Neural cell (in vitro differentiated cells): ENCODE data around the gene DCAF15. TPM values are rescaled to one million over a fixed set of nuclear protein-coding genes. Genes with fewer than 3 reads are reported as not detected.
"Not testable (repeated sequence)": the region's sequence is repeated elsewhere in the genome, so short reads cannot be mapped to it uniquely, and the experiment has no call there.

ENCODE experiments used
- H2AFZ ChIP-seq: fragments of 200-600, 300-800 bp; sonication (generic), shearing (Covaris generic); 2 replicates; pipeline ENCODE4 v1.6.0; 2014; ENCODE audit warnings: low read depth, mild to moderate bottlenecking, antibody characterized with exemption, low read length, moderate library complexity
- H3F3A ChIP-seq: fragments of 200-600 bp; shearing (Covaris generic); 2 replicates; pipeline ENCODE4 v1.6.1; 2016; ENCODE audit warnings: mild to moderate bottlenecking, moderate library complexity, mixed read lengths, antibody characterized with exemption, low read length; ENCODE audit not compliant: insufficient read depth, poor library complexity, severe bottlenecking
- H3K27ac ChIP-seq: fragments of 200-600, 300-800 bp; sonication (generic), shearing (Covaris generic); 2 replicates; pipeline ENCODE4 v1.5.1; 2014; ENCODE audit warnings: mild to moderate bottlenecking, low read length, moderate library complexity
- H3K27me3 ChIP-seq: fragments of 300-800, 200-600 bp; sonication (generic), shearing (Covaris generic); 2 replicates; pipeline ENCODE4 v1.6.0; 2014; ENCODE audit warnings: mild to moderate bottlenecking, low read depth, low read length, moderate library complexity; ENCODE audit not compliant: insufficient read depth
- H3K36me3 ChIP-seq: fragments of 300-800, 200-600 bp; sonication (generic), shearing (Covaris generic); 2 replicates; pipeline ENCODE4 v1.5.1; 2014; ENCODE audit warnings: mild to moderate bottlenecking, antibody characterized with exemption, low read length, moderate library complexity; ENCODE audit not compliant: insufficient read depth
- H3K4me2 ChIP-seq: fragments of 300-800, 200-600 bp; sonication (generic), shearing (Covaris generic); 2 replicates; pipeline ENCODE4 v1.6.0; 2014; ENCODE audit warnings: mild to moderate bottlenecking, low read length
- H3K4me3 ChIP-seq: fragments of 300-800, 200-600 bp; sonication (generic), shearing (Covaris generic); 2 replicates; pipeline ENCODE4 v1.5.1; 2014; ENCODE audit warnings: mild to moderate bottlenecking, low read length, moderate library complexity
- H3K79me2 ChIP-seq: fragments of 200-600 bp; shearing (Covaris generic); replicated peaks from 2 replicates; pipeline ENCODE4 v1.6.0; 2014; ENCODE audit warnings: mild to moderate bottlenecking, low read length, moderate library complexity; ENCODE audit not compliant: insufficient read depth
- H3K9ac ChIP-seq: fragments of 300-800, 200-600 bp; sonication (generic), shearing (Covaris generic); 2 replicates; pipeline ENCODE4 v1.6.1; 2016; ENCODE audit warnings: mild to moderate bottlenecking, low read length, mixed read lengths
- H3K9me2 ChIP-seq: fragments of 200-600 bp; shearing (Covaris generic); 2 replicates; pipeline ENCODE4 v1.6.1; 2016; ENCODE audit warnings: mild to moderate bottlenecking, low read length, mixed read lengths; ENCODE audit not compliant: insufficient read depth
- H3K9me3 ChIP-seq: fragments of 200-600, 300-800 bp; sonication (generic), shearing (Covaris generic); 2 replicates; pipeline ENCODE4 v1.6.1; 2016; ENCODE audit warnings: mild to moderate bottlenecking, mixed run types, low read length, moderate library complexity, mixed read lengths
- H4K20me1 ChIP-seq: fragments of 200-600 bp; shearing (Covaris generic); 2 replicates; pipeline ENCODE4 v1.6.1; 2016; ENCODE audit warnings: mild to moderate bottlenecking, mixed run types; ENCODE audit not compliant: insufficient read depth
- CTCF ChIP-seq: fragments of 450-650 bp; IDR thresholded peaks from 2 replicates; pipeline ENCODE4 v1.5.1; 2014; ENCODE audit warnings: antibody characterized with exemption, mild to moderate bottlenecking, moderate library complexity; ENCODE audit not compliant: poor library complexity, severe bottlenecking
- EP300 ChIP-seq: fragments of 450-650 bp; conservative IDR thresholded peaks from 2 replicates; pipeline ENCODE4 v1.6.1; 2014; ENCODE audit warnings: antibody characterized with exemption, mild to moderate bottlenecking, moderate library complexity; ENCODE audit not compliant: poor library complexity, severe bottlenecking
- EZH2 ChIP-seq: fragments of 200-600, 300-800 bp; shearing (Covaris generic), sonication (generic); IDR thresholded peaks from 2 replicates; pipeline ENCODE4 v1.6.1; 2014; ENCODE audit warnings: antibody characterized with exemption, low read length, borderline replicate concordance, mild to moderate bottlenecking; ENCODE audit not compliant: insufficient read depth, poor library complexity, severe bottlenecking
- MXI1 ChIP-seq: fragments of 450-650 bp; conservative IDR thresholded peaks from 2 replicates; pipeline ENCODE4 v1.6.1; 2014; ENCODE audit warnings: antibody characterized with exemption, mild to moderate bottlenecking; ENCODE audit not compliant: poor library complexity, severe bottlenecking
- POLR2AphosphoS5 ChIP-seq: IDR thresholded peaks from 2 replicates; pipeline ENCODE4 v1.6.1; 2012
- RAD21 ChIP-seq: fragments of 450-650 bp; conservative IDR thresholded peaks from 2 replicates; pipeline ENCODE4 v1.6.1; 2014; ENCODE audit warnings: antibody characterized with exemption, mild to moderate bottlenecking, moderate library complexity
- REST ChIP-seq: IDR thresholded peaks from 2 replicates; pipeline ENCODE4 v1.6.1; 2012; ENCODE audit warnings: borderline replicate concordance
- SMC3 ChIP-seq: fragments of 450-650 bp; conservative IDR thresholded peaks from 2 replicates; pipeline ENCODE4 v1.6.1; 2014; ENCODE audit warnings: antibody characterized with exemption, mild to moderate bottlenecking, moderate library complexity; ENCODE audit not compliant: poor library complexity
- TAF1 ChIP-seq: IDR thresholded peaks from 2 replicates; pipeline ENCODE4 v1.6.1; 2012; ENCODE audit warnings: low read depth
- polyA plus RNA-seq: library from polyadenylated mRNA; depleted of rRNA; stranded (reverse); fragments of >200 nt; gene quantifications from 2 replicates; pipeline ENCODE4 v1.2.3, GENCODE V29; 2014

Gene DCAF15
- polyA plus RNA-seq, 1 donor from 2014 or later = 39.4 TPM

GRCh38 chr19:13972368-13973155, 20.3 kb downstream of the DCAF15 start:
- H3K9me3 ChIP-seq = no peaks in the 10 kb centered on the region
- no peak overlapping the region for H3K4me3 ChIP-seq
- no peaks in the 10 kb centered on the region for H3K36me3 ChIP-seq
- H3K4me2 ChIP-seq = no peak overlapping the region
- H3K27ac ChIP-seq = no peak overlapping the region
- no peak overlapping the region for H3K9ac ChIP-seq
- no peak overlapping the region for H2AFZ ChIP-seq
- no peaks in the 10 kb centered on the region for H3K9me2 ChIP-seq
- no peaks in the 10 kb centered on the region for H3K27me3 ChIP-seq
- H3K79me2 ChIP-seq = no peaks in the 10 kb centered on the region
- no peaks in the 10 kb centered on the region for H4K20me1 ChIP-seq
- no peaks in the 10 kb centered on the region for H3F3A ChIP-seq
- no peak for TF ChIP-seq EZH2
- no peak for TF ChIP-seq MXI1
- TF ChIP-seq CTCF = no peak
- no peak for TF ChIP-seq POLR2AphosphoS5
- TF ChIP-seq REST = no peak
- TF ChIP-seq EP300 = no peak
- TF ChIP-seq RAD21 = no peak
- no peak for TF ChIP-seq TAF1
- TF ChIP-seq SMC3 = no peak

GRCh38 chr19:13973479-13973878, 21.2 kb downstream of the DCAF15 start:
- H3K4me2 ChIP-seq, H3K27me3 ChIP-seq, H3K27ac ChIP-seq: not testable (repeated sequence)

More at GRCh38 chr19:13973479-13973878, 21.2 kb downstream of the DCAF15 start:
- H3K36me3 ChIP-seq, H3K4me3 ChIP-seq, H3K79me2 ChIP-seq, H4K20me1 ChIP-seq, H3K9ac ChIP-seq, H3K9me3 ChIP-seq, H2AFZ ChIP-seq, H3K9me2 ChIP-seq, H3F3A ChIP-seq: not testable (repeated sequence)
